ENCODE data around the gene RIPK3.
A peak's percentile ranks its signal among the peaks of the same experiment; 100 is the strongest.
"Not testable (repeated sequence)": the region's sequence is repeated elsewhere in the genome, so short reads cannot be mapped to it uniquely, and the experiment has no call there.

Gene RIPK3

DNA sequence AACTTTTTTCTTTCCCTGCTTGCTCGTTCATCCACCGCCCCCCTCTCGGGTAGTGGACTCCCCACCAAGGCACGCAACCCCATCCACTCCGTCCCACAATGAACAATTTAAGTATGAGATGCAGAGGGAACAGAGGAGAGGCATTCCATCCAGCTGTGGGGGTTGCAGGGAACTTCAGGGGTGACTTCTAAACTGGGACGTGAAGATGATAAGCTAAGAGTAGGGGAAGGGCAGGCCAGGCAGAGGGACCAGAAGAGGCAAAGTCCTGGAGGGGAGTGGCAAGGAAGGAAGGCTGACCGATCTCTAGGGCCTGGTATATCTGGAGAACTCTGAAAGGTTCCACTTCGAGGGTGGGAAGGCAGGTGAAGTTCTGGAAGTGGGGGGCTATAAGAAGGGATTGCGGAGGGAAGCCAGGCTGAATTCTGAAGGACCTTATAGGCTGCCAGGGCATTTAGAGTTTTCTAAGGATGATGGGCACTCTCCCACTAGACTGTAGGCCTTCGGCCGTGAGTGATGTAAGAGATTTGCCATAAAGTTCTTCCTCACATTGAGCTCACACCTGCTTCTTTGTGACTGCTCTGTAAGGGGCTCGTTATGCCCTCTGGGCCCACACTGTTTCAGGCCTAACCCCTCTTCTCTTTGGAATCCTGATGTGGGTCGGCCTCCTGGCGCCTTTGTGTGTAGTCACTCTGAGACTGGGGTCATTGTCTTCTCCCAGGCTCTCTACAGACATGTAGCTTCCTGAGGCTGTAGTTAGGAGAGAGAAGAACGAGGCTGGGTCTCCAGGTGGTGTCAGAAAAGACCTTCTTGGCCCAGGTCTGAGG is 40.3 kb upstream of the RIPK3 start:
- Histone ChIP-seq H3K4me3 (ENCODE audit: low read depth in 1 of 2, low read length in 2 of 2) (no peak overlapping the region), H3K9ac (ENCODE audit: low read depth in 1 of 2, low read length in 2 of 2) (no peak overlapping the region), H3K36me3 (ENCODE audit: control insufficient read depth in 1 of 2, insufficient read depth in 2 of 2, low read length in 2 of 2) (no peaks in the 10 kb centered on the region), H3K9me3 (ENCODE audit: control insufficient read depth in 1 of 2, low read length in 2 of 2) (no peaks in the 10 kb centered on the region), H3K27me3 (ENCODE audit: control insufficient read depth in 1 of 2, insufficient read depth in 2 of 2, low read length in 2 of 2) (no peaks in the 10 kb centered on the region), H3K27ac (ENCODE audit: low read depth, low read length) (no peak overlapping the region), H3K4me1 (ENCODE audit: control insufficient read depth in 1 of 2, insufficient read depth in 2 of 2, low read length in 2 of 2) (no peaks in the 10 kb centered on the region)

DNA sequence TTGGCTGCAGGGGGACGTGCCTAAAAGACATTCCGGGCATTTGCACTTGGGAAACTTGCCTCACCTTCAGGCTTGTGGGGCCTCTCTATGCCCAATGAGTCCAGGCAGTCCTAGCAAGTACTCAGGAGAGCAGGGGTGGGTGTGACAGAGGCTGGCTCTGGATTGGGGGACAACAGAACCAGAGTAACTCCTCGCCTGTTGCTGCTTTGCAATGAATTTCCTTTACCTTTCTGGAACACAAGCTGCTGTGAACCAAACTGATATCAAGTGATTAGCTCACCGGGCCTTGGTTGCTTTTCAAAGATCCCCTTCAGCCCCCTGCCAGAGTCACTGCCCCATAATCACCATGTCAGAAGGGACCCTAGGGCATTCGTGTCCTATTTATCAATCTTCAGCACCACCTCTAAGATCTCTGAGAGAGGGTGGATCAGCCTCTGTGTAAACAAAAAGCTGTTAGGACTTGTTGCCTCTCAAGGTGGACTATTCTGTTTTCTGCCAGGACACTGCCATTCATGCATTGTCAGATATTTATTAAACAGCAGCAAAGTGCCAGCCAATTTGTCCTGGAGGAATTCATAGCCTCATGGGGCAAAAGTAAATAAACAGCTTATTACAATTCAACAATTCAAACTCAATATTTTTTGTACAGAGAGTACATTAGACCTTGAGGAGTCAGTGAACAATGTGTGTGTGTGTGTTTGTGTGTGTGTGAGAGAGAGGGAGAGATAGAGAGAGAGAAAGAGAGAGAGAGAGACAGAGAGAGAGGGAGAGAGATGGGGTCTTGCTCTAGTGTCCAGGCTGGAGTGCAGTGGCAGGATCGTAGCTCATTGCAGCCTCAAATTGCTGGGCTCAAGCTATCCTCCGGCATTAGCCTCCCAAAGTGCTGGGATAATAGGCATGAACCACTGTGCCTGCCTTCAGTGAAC is 39.5 kb upstream of the RIPK3 start:
- peak overlapping the region in 1 of 2 donors; percentile 11 for H3K9ac ChIP-seq (ENCODE audit: low read depth in 1 of 2, low read length in 2 of 2)
- no peaks in the 10 kb centered on the region for H3K4me1 ChIP-seq (ENCODE audit: control insufficient read depth in 1 of 2, insufficient read depth in 2 of 2, low read length in 2 of 2)
- no peak overlapping the region for H3K4me3 ChIP-seq (ENCODE audit: low read depth in 1 of 2, low read length in 2 of 2)
- H3K36me3 ChIP-seq (ENCODE audit: control insufficient read depth in 1 of 2, insufficient read depth in 2 of 2, low read length in 2 of 2): no peaks in the 10 kb centered on the region
- no peaks in the 10 kb centered on the region for H3K9me3 ChIP-seq (ENCODE audit: control insufficient read depth in 1 of 2, low read length in 2 of 2)
- no peaks in the 10 kb centered on the region for H3K27me3 ChIP-seq (ENCODE audit: control insufficient read depth in 1 of 2, insufficient read depth in 2 of 2, low read length in 2 of 2)
- no peak overlapping the region for H3K27ac ChIP-seq (ENCODE audit: low read depth, low read length)

DNA sequence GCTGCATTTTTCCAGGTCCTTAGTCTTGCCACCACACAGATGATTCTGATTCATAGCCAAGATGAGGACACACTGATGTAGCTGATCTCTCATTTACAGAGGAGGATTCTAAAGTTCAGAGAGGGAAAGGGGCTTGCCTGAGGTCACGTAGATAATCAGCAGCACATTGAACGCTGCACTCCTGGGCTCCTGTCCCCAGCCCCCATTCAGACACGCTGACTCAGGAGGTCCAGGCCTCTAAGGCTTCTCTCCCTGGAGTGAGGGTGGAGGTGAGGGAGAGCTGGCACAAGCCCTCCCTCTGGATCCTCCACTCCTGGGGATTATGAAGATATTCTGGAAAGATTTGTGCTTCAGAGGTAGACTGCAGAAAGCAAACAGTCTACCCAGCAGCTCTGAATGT is 38.5 kb upstream of the RIPK3 start:
- Histone ChIP-seq H3K27ac (ENCODE audit: low read depth, low read length) (no peak overlapping the region), H3K27me3 (ENCODE audit: control insufficient read depth in 1 of 2, insufficient read depth in 2 of 2, low read length in 2 of 2) (no peaks in the 10 kb centered on the region), H3K4me1 (ENCODE audit: control insufficient read depth in 1 of 2, insufficient read depth in 2 of 2, low read length in 2 of 2) (no peaks in the 10 kb centered on the region), H3K9ac (ENCODE audit: low read depth in 1 of 2, low read length in 2 of 2) (no peak overlapping the region), H3K4me3 (ENCODE audit: low read depth in 1 of 2, low read length in 2 of 2) (no peak overlapping the region), H3K36me3 (ENCODE audit: control insufficient read depth in 1 of 2, insufficient read depth in 2 of 2, low read length in 2 of 2) (no peaks in the 10 kb centered on the region), H3K9me3 (ENCODE audit: control insufficient read depth in 1 of 2, low read length in 2 of 2) (no peaks in the 10 kb centered on the region)

DNA sequence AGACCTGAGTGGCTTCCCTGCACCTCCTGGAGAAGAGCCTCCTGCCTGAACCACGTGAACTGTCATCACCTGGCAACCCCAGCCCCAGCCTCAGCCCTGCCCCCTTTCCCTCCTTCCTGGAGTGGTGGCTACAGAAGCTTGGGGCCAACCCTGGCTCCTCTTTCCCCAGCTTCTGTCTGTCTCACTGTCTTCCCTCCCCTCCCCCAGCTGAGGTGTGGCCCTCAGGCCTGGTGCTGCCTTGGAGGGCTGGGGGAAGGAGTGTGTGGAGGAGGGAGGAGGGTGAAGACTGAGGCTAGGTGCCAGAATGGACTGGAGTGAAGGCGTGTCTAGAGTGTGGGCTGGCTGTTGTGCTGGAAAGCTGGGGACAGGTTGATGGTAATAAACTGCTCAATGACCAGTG is 37.9 kb upstream of the RIPK3 start:
- no peaks in the 10 kb centered on the region for H3K27me3 ChIP-seq (ENCODE audit: control insufficient read depth in 1 of 2, insufficient read depth in 2 of 2, low read length in 2 of 2)
- no peak overlapping the region for H3K9ac ChIP-seq (ENCODE audit: low read depth in 1 of 2, low read length in 2 of 2)
- no peaks in the 10 kb centered on the region for H3K36me3 ChIP-seq (ENCODE audit: control insufficient read depth in 1 of 2, insufficient read depth in 2 of 2, low read length in 2 of 2)
- H3K4me3 ChIP-seq (ENCODE audit: low read depth in 1 of 2, low read length in 2 of 2): no peak overlapping the region
- no peaks in the 10 kb centered on the region for H3K9me3 ChIP-seq (ENCODE audit: control insufficient read depth in 1 of 2, low read length in 2 of 2)
- H3K4me1 ChIP-seq (ENCODE audit: control insufficient read depth in 1 of 2, insufficient read depth in 2 of 2, low read length in 2 of 2): no peaks in the 10 kb centered on the region
- H3K27ac ChIP-seq (ENCODE audit: low read depth, low read length): no peak overlapping the region

DNA sequence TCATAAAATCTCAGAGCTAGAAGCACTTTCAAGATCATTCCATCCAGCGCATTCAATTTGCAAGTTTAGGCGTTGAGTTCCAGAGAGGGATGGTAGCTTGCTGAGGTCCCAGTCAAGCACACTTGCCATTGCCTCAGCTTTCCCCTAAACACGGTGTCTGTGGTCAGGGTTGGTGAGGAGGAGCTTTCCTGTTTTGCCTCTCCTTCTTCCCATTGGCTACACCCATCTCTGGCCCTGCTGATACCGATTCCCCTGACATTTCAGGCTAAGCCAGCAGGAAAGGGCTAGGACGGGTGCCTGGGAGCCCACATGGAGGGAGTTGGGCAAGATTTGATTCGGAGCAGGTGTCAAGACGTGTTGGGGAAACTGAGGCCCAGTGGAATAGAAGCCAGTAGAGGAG is 37.3 kb upstream of the RIPK3 start:
- Histone ChIP-seq H3K27ac (ENCODE audit: low read depth, low read length) (no peak overlapping the region), H3K36me3 (ENCODE audit: control insufficient read depth in 1 of 2, insufficient read depth in 2 of 2, low read length in 2 of 2) (no peaks in the 10 kb centered on the region), H3K4me3 (ENCODE audit: low read depth in 1 of 2, low read length in 2 of 2) (no peak overlapping the region), H3K9me3 (ENCODE audit: control insufficient read depth in 1 of 2, low read length in 2 of 2) (no peaks in the 10 kb centered on the region), H3K27me3 (ENCODE audit: control insufficient read depth in 1 of 2, insufficient read depth in 2 of 2, low read length in 2 of 2) (no peaks in the 10 kb centered on the region), H3K9ac (ENCODE audit: low read depth in 1 of 2, low read length in 2 of 2) (no peak overlapping the region), H3K4me1 (ENCODE audit: control insufficient read depth in 1 of 2, insufficient read depth in 2 of 2, low read length in 2 of 2) (no peaks in the 10 kb centered on the region)

DNA sequence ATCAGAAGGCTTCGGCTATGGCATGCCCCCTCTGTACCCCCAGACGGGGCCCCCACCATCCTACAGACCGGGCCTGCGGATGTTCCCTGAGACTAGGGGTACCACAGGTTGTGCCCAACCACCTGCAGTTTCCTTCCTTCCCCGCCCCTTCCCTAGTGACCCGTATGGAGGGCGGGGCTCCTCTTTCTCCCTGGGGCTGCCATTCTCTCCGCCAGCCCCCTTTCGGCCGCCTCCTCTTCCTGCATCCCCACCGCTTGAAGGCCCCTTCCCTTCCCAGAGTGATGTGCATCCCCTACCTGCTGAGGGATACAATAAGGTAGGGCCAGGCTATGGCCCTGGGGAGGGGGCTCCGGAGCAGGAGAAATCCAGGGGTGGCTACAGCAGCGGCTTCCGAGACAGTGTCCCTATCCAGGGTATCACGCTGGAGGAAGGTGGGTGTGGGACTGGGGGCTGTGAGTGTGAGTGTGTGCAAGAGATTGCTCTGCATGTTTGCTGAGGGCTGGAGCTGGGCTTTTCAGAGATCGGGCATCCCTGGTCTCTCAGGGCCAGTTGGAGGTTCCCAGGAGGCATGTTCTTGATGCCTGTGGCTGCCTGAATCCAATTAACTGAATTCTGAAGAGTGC is 36.8 kb upstream of the RIPK3 start:
- no peaks in the 10 kb centered on the region for H3K4me1 ChIP-seq (ENCODE audit: control insufficient read depth in 1 of 2, insufficient read depth in 2 of 2, low read length in 2 of 2)
- H3K9ac ChIP-seq (ENCODE audit: low read depth in 1 of 2, low read length in 2 of 2): no peak overlapping the region
- H3K36me3 ChIP-seq (ENCODE audit: control insufficient read depth in 1 of 2, insufficient read depth in 2 of 2, low read length in 2 of 2): no peaks in the 10 kb centered on the region
- no peaks in the 10 kb centered on the region for H3K27me3 ChIP-seq (ENCODE audit: control insufficient read depth in 1 of 2, insufficient read depth in 2 of 2, low read length in 2 of 2)
- H3K27ac ChIP-seq (ENCODE audit: low read depth, low read length): no peak overlapping the region
- H3K4me3 ChIP-seq (ENCODE audit: low read depth in 1 of 2, low read length in 2 of 2): no peak overlapping the region
- H3K9me3 ChIP-seq (ENCODE audit: control insufficient read depth in 1 of 2, low read length in 2 of 2): no peaks in the 10 kb centered on the region

DNA sequence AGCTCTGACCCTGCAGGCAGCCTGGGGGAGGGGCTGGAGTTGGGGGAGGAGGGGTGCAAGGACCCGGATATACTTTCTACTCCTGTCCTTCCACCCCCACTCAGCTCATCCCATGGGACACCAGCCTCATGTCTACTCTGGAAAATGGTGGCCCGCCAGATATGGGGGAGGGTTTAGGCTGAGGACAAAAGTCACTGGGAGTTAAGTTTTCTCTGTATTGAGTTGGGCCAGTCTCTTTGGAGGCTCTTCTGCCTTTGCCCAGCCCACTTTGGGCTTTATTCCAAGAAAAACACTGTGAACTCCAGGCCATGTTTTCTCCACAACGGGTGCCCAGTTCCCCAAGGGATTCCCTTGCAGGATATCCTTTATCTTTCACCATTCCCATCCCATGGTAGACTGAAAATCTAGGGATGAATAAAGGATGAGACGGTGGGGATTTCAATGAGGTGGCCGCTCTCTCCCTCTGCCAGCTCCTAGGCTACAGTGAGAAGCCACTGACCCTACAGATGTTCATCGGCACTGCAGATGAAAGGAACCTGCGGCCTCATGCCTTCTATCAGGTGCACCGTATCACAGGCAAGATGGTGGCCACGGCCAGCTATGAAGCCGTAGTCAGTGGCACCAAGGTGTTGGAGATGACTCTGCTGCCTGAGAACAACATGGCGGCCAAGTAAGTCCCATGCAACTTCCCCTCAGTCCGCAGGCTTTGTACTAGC is 33.1 kb upstream of the RIPK3 start:
- no peaks in the 10 kb centered on the region for H3K9me3 ChIP-seq (ENCODE audit: control insufficient read depth in 1 of 2, low read length in 2 of 2)
- H3K27ac ChIP-seq (ENCODE audit: low read depth, low read length): no peak overlapping the region
- H3K4me1 ChIP-seq (ENCODE audit: control insufficient read depth in 1 of 2, insufficient read depth in 2 of 2, low read length in 2 of 2): no peaks in the 10 kb centered on the region
- no peak overlapping the region for H3K4me3 ChIP-seq (ENCODE audit: low read depth in 1 of 2, low read length in 2 of 2)
- no peaks in the 10 kb centered on the region for H3K27me3 ChIP-seq (ENCODE audit: control insufficient read depth in 1 of 2, insufficient read depth in 2 of 2, low read length in 2 of 2)
- no peaks in the 10 kb centered on the region for H3K36me3 ChIP-seq (ENCODE audit: control insufficient read depth in 1 of 2, insufficient read depth in 2 of 2, low read length in 2 of 2)
- no peak overlapping the region for H3K9ac ChIP-seq (ENCODE audit: low read depth in 1 of 2, low read length in 2 of 2)

DNA sequence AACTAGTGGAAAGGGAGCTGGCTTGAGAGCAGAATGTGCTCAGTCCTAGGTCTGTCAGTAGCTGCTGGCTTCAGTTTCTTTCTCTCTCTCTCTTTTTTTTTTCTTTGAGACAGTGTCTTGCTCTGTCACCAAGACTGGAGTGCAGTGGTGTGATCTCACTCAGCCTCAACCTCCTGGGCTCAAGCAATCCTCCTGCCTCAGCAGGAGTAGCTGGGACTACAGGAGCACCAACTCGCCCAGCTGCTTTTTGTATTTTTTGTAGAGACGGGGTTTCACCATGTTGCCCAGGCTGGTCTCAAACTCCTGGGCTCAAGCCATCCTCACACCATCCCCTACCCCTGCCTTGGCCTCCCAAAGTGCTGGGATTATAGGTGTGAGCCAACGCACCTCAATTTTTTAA is 31.8 kb upstream of the RIPK3 start:
- not testable (repeated sequence) for H3K36me3 ChIP-seq (ENCODE audit: control insufficient read depth in 1 of 2, insufficient read depth in 2 of 2, low read length in 2 of 2); H3K4me3 ChIP-seq (ENCODE audit: low read depth in 1 of 2, low read length in 2 of 2); H3K9me3 ChIP-seq (ENCODE audit: control insufficient read depth in 1 of 2, low read length in 2 of 2); H3K9ac ChIP-seq (ENCODE audit: low read depth in 1 of 2, low read length in 2 of 2); H3K4me1 ChIP-seq (ENCODE audit: control insufficient read depth in 1 of 2, insufficient read depth in 2 of 2, low read length in 2 of 2); H3K27ac ChIP-seq (ENCODE audit: low read depth, low read length); H3K27me3 ChIP-seq (ENCODE audit: control insufficient read depth in 1 of 2, insufficient read depth in 2 of 2, low read length in 2 of 2)

DNA sequence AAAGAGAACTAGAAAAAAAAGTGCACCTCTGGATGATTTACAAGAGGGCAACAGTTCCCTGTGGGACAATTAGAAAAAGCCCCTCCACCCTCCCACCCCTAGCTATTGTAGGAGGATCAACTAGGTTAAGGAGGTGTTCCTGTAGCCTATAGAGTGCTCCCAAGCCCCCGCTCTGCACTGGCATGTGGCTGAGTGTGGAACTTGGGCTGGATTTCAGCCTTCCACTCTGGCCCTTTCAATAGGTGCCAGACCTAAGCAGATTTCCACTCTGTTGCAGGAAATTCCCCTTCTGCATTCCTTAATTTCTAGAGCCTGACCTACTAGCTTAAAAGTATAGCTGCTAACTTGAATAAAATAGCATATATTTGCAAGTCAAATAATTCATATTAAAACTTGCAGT is 31.0 kb upstream of the RIPK3 start:
- Histone ChIP-seq H3K4me1 (ENCODE audit: control insufficient read depth in 1 of 2, insufficient read depth in 2 of 2, low read length in 2 of 2) (peaks cover 6 to 11% of the 10 kb centered on the region in 2 donors), H3K9ac (ENCODE audit: low read depth in 1 of 2, low read length in 2 of 2) (no peak overlapping the region), H3K27ac (ENCODE audit: low read depth, low read length) (no peak overlapping the region), H3K36me3 (ENCODE audit: control insufficient read depth in 1 of 2, insufficient read depth in 2 of 2, low read length in 2 of 2) (no peaks in the 10 kb centered on the region), H3K27me3 (ENCODE audit: control insufficient read depth in 1 of 2, insufficient read depth in 2 of 2, low read length in 2 of 2) (no peaks in the 10 kb centered on the region), H3K4me3 (ENCODE audit: low read depth in 1 of 2, low read length in 2 of 2) (no peak overlapping the region), H3K9me3 (ENCODE audit: control insufficient read depth in 1 of 2, low read length in 2 of 2) (no peaks in the 10 kb centered on the region)

All from duodenal mucosa (tissue), 2 donors.